Measurements from ENCODE around the gene EDC4. TPM values are rescaled to one million over a fixed set of nuclear protein-coding genes. Genes with fewer than 3 reads are reported as not detected.
A peak's percentile ranks its signal among the peaks of the same experiment; 100 is the strongest.

EDC4 gene
- total RNA-seq, 1 experiment from 2014 or later = 99.9 TPM

GRCh38 chr16:67883146-67883871, 10.5 kb downstream of the EDC4 start:
- TF ChIP-seq CTCF (conservative IDR thresholded peaks at IDR 0.05; ENCODE audit: low read depth, low read length) (no peak), EZH2 (IDR thresholded peaks at IDR 0.05; ENCODE audit: borderline replicate concordance, low read depth, low read length, poor library complexity, severe bottlenecking) (no peak)
- H3K27ac ChIP-seq (ENCODE audit: low read depth, low read length, poor library complexity, severe bottlenecking) = no peak overlapping the region
- no peak for DNase-seq (ENCODE audit: low spot score)
- peaks cover 11% of the 10 kb centered on the region for H3K4me1 ChIP-seq (ENCODE audit: insufficient read depth, low read length, poor library complexity, severe bottlenecking)
- no peaks in the 10 kb centered on the region for H3K27me3 ChIP-seq (replicated peaks; ENCODE audit: insufficient read depth, low read depth, low read length, poor library complexity)
- no TSS peak for BruUV-seq (replicated peaks)
- H3K4me3 ChIP-seq (ENCODE audit: low read depth, low read length, poor library complexity, severe bottlenecking) = no peak overlapping the region
- CTCF ChIA-PET = interaction anchor here (0.5 to 2.4 kb wide), 6 partner anchors 9 to 362 kb away, joined by 3 to 15 read pairs (median 4); partner anchors contain the start of gene PSKH1
- intact Hi-C loops (cut with micrococcal nuclease; ENCODE audit: unreplicated experiment) = loop anchor here (1.0 kb wide), 1 partner anchor 45 kb away; no protein-coding TSS in a partner anchor
- POLR2A ChIA-PET (ENCODE audit: low non-redundant PET) = no interaction called here
- no peaks in the 10 kb centered on the region for H3K9me3 ChIP-seq (ENCODE audit: low read depth, low read length, poor library complexity, severe bottlenecking)
- peaks cover 61% of the 10 kb centered on the region for H3K36me3 ChIP-seq (ENCODE audit: insufficient read depth, low read length, poor library complexity, severe bottlenecking)

DNA sequence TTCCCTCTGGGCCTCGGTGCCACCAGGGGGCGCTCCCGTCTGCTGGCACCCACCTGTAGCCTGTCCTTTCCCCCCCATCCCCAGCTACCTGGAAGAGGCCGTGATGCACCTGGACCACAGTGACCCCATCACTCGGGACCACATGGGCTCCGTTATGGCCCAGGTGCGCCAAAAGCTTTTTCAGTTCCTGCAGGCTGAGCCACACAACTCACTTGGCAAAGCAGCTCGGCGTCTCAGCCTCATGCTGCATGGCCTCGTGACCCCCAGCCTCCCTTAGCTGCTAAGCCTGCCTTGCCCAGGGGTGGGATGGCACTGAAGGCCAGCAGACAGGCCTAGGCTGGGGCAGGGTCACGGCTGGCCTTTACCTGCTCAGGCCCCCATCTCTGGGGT, 11.0 kb downstream of the EDC4 start:
- intact Hi-C loops (cut with micrococcal nuclease; ENCODE audit: unreplicated experiment) = loop anchor here (1.0 kb wide), 1 partner anchor 44 kb away; no protein-coding TSS in a partner anchor
- Histone ChIP-seq H3K27ac (ENCODE audit: low read depth, low read length, poor library complexity, severe bottlenecking) (no peak overlapping the region), H3K36me3 (ENCODE audit: insufficient read depth, low read length, poor library complexity, severe bottlenecking) (peaks cover 55% of the 10 kb centered on the region), H3K4me1 (ENCODE audit: insufficient read depth, low read length, poor library complexity, severe bottlenecking) (peaks cover 11% of the 10 kb centered on the region), H3K4me3 (ENCODE audit: low read depth, low read length, poor library complexity, severe bottlenecking) (no peak overlapping the region), H3K9me3 (ENCODE audit: low read depth, low read length, poor library complexity, severe bottlenecking) (no peaks in the 10 kb centered on the region), H3K27me3 (replicated peaks; ENCODE audit: insufficient read depth, low read depth, low read length, poor library complexity) (no peaks in the 10 kb centered on the region)
- BruUV-seq (replicated peaks) = no TSS peak
- ChIA-PET CTCF (interaction anchor here (0.6 to 2.4 kb wide), 9 partner anchors 9 to 422 kb away, joined by 3 to 15 read pairs (median 6); partner anchors contain the start of genes CTRL and PSKH1), POLR2A (ENCODE audit: low non-redundant PET) (no interaction called here)
- TF ChIP-seq EZH2 (IDR thresholded peaks at IDR 0.05; ENCODE audit: borderline replicate concordance, low read depth, low read length, poor library complexity, severe bottlenecking) = no peak
- peak; percentile 93 for TF ChIP-seq CTCF (conservative IDR thresholded peaks at IDR 0.05; ENCODE audit: low read depth, low read length)
- peak; percentile 57 for DNase-seq (ENCODE audit: low spot score)

DNA sequence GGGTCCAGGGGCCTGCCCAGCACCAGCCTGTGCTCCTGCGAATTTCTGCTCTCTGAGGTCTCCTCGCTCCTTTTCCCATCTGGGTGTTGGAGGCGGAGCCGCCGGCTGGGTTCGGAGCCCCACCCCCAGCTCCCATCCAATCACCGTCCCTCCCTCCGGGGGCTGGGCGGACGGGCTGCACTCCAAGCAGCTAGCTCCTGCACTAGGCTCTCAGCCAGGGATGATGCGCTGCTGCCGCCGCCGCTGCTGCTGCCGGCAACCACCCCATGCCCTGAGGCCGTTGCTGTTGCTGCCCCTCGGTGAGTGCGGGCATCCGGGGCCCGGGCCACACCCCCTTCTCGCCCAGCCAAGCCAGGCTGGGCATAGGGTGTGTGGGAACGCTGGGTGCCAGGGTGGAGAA, 11.8 kb downstream of the EDC4 start, which contains the start of gene NRN1L:
NRN1L (plus strand) TSS at position 202 of the 400 bp plus-strand sequence; CDS start at position 221, 19 bp downstream.
- peak; percentile 95 for DNase-seq (ENCODE audit: low spot score)
- H3K4me1 ChIP-seq (ENCODE audit: insufficient read depth, low read length, poor library complexity, severe bottlenecking) = peaks cover 11% of the 10 kb centered on the region
- no peak for TF ChIP-seq EZH2 (IDR thresholded peaks at IDR 0.05; ENCODE audit: borderline replicate concordance, low read depth, low read length, poor library complexity, severe bottlenecking)
- no peak for TF ChIP-seq CTCF (conservative IDR thresholded peaks at IDR 0.05; ENCODE audit: low read depth, low read length)
- ChIA-PET CTCF (interaction anchor here (0.6 to 2.4 kb wide), 8 partner anchors 8 to 364 kb away, joined by 3 to 15 read pairs (median 6); partner anchors contain the start of genes CTRL and PSKH1), POLR2A (ENCODE audit: low non-redundant PET) (no interaction called here)
- peak within 1 kb of the TSS; percentile 34 for H3K27ac ChIP-seq (ENCODE audit: low read depth, low read length, poor library complexity, severe bottlenecking)
- H3K4me3 ChIP-seq (ENCODE audit: low read depth, low read length, poor library complexity, severe bottlenecking) = no peak within 1 kb of the TSS
- H3K9me3 ChIP-seq (ENCODE audit: low read depth, low read length, poor library complexity, severe bottlenecking) = no peaks in the 10 kb centered on the region
- no TSS peak for BruUV-seq (replicated peaks)
- peaks cover 47% of the 10 kb centered on the region for H3K36me3 ChIP-seq (ENCODE audit: insufficient read depth, low read length, poor library complexity, severe bottlenecking)
- intact Hi-C loops (cut with micrococcal nuclease; ENCODE audit: unreplicated experiment) = no loop called here
- H3K27me3 ChIP-seq (replicated peaks; ENCODE audit: insufficient read depth, low read depth, low read length, poor library complexity) = no peaks in the 10 kb centered on the region

Data from A673 (cell line).